ENCODE measurements around the gene SLC4A9.
"Not testable (repeated sequence)": the region's sequence is repeated elsewhere in the genome, so short reads cannot be mapped to it uniquely, and the experiment has no call there.

SLC4A9 gene

DNA sequence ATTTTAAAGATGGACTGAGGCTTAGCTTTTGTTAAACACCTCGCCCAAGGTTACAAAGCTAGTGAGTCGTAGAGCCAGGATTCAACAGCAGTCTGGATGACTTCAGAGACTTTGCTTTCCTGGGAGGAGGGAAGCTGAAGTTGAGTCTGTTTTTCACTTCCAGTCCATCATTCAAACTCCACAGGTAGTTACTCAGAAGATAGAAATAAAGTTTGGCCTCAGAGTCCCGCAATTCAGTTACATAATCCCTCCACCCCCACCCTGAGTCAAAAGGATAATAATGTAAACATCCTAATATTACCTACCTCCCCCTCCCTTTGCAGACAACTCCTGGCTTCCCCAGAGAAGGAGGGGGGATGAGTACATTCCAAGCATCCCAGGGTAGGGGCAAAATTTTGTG lies 21.7 kb upstream of the SLC4A9 start:
- no peak for DNase-seq

DNA sequence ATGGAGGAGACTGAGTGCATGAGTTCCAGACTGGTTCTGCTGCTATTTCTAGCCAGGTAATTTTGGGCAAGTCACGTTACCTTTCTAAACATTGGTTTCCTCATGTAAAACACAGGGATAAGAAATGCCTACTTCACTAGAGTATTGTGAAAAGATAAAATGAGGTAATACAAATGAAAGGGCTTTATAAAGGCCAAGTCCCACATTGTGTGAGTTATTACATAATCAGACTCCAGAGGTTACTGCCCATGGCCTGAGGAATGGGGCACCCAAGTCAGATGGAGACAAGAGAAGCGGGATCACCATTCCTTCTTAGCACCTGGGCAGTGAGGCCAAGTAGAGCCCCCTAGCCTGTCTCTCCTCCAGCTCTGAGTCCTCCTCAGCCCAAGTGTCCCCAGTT lies 21.1 kb upstream of the SLC4A9 start:
- DNase-seq: no peak

DNA sequence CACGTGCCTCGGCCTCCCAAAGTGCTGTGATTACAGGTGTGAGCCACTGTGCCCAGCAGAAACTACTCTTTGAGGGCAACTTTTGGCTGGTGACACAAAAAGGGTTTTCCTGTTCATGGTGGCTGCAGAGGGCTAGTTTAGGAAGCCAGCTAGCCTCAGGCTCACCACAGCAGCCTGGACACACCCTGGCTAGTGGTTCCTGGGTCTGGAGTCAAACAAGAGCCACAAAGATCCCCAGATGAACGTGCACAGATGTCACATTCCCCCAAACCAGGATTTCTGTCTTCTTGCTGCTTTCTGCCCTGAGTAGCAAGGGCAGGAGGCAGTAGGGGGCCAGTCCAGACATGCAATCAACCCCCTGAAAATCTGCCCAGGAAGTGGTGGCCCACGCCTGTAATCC lies 20.4 kb upstream of the SLC4A9 start:
- no peak for DNase-seq

DNA sequence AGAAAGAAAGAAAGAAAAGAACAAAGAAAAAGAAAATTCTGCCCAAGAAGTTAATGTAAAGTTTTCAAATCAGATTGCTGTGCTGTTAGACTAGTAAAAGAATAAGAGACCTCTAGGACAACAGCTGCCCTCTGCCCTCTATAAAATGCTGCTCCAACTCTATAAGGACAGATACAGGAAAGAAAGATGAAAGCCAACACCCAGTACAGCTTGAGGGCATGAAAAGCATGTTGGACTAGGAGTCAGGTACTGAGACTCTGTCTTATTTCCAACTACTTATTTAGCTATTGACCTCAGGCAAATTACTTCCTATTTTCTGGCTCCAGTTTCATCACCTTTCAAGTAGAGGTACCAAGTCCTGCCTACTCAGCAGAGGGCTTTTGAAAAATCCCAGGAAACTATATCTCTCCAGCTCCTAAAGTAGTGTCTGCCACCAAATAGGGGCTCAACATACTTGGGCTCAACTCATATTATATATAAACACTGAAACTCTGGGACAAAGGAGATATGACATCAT lies 19.3 kb upstream of the SLC4A9 start:
- no peak for DNase-seq

DNA sequence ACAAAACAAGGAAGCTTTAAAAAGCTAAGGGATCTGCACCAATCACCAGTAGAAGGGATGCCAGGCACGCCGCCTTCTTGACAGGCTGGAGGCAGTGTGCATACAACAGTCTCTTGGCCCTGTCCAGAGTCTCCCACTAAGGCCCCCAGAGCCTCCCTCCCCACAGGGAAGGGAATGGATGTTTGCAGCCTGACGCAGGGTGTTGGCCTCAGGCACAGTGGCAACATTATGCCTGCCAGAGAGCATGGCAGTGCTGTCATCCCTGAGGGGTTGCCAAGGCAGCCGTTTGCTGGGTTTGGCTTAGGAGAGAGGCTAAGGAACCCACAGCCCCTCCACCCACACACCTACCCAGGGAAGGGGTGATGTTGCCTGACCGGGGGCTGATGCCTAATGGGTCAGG lies 18.4 kb upstream of the SLC4A9 start:
- peak; percentile 28 for DNase-seq

DNA sequence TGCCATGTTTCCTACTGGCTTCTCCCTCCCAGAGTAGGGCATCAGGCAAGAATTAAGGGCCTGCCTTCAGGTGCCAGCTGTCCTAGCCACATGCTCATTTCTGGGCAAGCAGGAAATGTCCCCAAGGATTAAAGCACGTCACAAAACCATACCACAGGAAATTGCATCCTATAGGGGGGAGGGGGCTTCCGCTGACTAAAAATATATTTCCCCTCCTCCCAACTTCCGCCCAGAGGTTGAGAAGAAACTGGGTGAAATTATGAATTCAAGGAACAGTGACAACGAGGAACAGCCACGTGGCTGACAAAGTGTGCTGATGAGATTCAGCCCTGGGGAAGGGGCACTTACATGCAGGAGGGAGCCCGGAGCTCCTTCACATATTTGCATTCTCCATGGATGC lies 17.7 kb upstream of the SLC4A9 start:
- no peak for DNase-seq

DNA sequence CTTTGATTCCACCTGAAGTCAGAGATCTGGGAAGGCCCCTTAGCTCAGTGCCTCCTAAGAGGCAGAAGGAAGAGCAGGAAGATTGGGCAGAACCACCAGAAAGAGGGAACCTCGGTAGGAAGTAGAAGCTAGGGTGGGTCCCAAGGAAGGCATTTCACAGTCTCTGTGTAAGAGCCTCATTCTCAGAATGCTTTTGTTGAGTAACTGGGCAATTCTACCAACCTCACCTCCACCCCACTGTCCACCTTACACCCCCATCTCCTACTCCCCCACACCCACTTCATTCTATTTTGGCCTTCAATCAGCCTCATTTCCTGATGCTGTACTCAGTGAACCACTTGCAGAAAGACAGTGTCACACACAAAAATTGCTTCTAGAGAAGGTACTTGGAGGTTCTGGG lies 17.1 kb upstream of the SLC4A9 start:
- DNase-seq: no peak

DNA sequence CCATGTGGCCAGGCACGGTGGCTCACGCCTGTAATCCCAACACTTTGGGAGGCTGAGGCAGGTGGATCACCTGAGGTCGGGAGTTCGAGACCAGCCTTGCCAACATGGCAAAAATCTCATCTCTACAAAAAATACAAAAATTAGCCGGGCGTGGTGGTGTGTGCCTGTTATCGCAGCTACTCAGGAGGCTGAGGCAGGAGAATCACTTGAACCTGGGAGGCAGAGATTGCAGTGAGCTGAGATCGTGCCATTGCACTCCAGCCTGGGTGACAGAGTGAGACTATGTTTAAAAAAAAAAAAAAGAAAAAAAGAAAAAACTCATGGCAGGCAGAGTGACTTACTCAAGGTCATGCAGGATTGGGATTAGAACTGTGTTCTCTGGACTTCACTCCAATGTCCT lies 16.1 kb upstream of the SLC4A9 start:
- DNase-seq: not testable (repeated sequence)

DNA sequence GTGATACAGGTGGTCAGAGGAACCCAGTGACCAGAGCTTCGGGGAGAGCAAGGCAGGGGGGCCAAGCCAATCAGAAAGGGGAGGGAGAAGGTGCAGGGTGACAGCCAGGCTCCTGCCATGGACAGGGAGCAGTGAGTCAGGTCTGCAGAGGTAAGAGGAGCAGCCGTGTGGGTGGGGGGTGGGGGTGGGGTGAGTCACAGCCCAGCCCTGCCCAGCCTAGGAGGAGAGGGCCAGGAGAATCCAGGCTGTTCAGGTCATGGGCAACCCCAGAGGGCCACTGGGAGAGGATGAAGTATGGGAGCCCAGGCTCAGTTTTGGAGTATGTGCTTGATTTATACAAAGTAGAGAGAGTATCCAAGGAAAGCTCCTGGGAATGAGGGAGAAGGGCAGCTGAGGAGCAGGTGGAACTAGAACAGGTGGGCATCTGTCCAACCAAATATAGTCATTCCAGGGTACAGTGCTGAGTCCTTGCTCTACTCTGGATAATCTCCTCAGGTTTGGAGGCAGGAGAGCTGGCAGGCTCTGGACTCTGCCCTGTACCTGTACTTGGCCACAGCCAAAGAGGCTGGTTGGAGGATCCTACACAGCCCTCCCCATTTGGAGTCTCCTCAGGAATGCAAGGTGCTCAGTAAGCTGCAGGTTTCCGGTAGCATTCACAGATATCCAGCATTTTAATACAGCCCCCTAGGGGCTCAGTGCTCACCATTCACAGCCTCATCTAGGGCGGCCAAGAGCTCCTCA lies 15.1 kb upstream of the SLC4A9 start:
- peak; percentile 8 for DNase-seq

DNA sequence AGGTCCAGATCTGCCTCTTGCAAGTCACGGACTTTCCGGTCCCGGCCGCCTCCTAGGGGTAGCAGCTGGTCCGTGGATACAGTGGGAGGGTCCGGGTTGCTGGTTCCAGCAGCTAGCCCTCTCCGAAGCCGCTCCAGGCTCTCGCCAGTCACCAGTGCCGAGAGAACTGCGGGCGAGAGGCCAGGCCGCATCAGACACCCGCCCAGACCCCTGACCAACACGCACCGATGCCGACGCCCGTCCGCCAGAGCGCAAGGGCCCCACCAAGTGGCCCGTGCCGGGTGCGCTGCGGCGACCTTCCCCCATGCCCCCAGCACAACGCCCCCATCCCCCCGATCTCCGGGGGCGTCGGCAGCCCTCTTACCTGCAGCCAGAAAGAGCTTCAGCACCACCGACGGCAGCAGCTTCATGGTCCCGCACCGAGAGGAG lies 14.1 kb upstream of the SLC4A9 start:
- peak; percentile 16 for DNase-seq

DNA sequence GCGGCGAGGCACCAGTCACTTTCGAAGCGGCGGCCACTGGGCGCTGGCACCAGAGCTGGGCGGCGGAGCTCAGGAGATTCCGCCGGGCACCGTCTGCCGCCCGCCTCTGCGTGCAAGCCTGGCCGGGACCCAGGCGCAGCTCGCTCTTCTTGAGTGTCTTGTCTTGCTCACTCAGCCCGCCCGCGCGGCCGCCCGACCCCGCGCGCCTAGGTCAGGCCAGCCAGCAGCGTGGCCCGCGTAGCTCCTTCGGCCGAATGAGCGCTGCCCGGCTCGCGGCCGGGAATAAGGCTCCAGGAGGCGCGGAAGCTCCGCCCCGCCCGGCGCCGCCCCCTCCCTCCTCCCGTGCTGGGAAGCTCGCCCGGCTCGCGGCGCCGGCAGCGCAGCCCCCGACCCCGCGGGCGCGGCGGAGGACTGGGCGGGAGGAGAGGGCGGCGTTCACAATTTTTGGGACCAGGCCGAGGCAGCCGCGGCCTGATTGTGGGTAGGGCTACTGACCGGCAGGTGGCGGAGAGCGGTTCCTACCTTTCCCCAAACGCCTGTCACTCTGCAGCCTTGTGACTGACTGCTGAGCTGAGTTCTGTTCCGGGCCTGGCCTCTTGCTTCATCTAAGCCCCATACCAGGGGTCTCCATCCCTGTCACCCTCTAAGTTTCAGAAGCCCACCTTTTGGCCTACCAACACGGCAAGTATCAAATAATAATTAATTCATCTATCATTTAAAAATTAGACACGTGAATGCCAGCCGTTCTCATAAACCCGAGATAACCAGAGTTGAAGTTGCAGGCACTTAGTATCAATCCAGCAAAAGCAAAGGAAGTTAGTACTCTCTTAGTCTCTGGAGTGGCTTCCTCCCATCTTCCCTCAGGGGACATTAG lies 13.4 kb upstream of the SLC4A9 start, which contains the start of gene HBEGF:
Gene HBEGF (minus strand): TSS at position 256 of the 874 bp plus-strand sequence. CDS start 275 bp downstream, outside the sequence.
- peak; percentile 72 for DNase-seq

DNA sequence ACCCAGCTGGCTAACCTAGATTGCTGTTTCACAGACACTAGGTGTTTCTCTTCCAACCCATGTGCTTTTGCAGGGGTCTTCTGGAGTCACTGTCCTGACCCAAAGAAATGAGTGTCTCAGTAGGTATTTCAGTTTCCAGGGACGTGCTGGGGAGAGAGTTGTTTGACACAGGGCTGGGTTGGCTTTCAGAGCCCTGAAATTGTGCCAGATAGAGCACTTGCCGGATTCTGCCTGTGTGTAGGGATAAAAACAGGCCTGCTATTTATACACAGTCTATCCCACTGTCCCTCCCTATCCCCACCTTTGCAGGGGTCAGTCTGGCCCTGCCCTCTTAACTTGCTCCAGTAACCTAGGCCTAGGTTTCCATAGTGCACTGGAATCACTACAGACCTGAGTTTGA lies 12.6 kb upstream of the SLC4A9 start:
- DNase-seq: no peak

DNA sequence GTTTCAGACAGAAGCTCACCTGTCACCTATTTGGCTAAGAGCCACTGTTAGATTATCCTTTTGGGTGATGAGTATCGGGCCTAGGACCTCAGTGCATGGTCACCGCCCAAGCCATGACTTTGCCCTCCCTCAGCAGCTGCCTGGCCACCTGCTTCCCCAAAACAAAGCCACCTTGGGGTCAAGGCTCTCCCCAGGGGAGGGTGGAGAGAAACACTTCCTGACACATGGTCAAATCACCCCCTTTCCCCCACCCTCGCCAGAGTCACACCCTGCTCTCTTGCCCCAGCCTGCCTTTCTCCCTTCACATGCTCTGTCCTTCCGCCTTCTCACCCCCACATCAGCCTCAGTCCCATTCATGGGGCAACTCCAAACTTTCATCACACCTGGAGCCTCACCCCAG lies 11.9 kb upstream of the SLC4A9 start:
- DNase-seq: no peak

DNA sequence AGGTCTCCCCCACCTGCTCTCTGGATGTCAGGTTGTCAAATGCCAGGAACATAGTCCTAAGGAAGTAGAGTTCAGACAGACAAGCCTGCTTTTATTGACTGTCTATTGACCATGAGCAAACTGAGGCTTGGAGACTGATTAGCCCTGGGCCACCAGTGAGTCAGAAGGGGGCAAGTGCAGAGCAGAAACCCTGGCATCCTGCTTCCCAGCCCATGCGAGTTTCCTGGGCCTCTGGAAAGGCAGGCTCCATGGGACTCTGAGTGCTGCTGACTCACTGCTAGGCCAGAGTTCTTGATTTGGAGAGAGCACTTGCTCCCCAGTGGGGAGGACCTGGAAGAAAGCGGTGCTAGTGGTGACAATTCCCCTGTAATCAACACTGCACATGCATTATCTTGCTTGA lies 10.8 kb upstream of the SLC4A9 start:
- no peak for DNase-seq

DNA sequence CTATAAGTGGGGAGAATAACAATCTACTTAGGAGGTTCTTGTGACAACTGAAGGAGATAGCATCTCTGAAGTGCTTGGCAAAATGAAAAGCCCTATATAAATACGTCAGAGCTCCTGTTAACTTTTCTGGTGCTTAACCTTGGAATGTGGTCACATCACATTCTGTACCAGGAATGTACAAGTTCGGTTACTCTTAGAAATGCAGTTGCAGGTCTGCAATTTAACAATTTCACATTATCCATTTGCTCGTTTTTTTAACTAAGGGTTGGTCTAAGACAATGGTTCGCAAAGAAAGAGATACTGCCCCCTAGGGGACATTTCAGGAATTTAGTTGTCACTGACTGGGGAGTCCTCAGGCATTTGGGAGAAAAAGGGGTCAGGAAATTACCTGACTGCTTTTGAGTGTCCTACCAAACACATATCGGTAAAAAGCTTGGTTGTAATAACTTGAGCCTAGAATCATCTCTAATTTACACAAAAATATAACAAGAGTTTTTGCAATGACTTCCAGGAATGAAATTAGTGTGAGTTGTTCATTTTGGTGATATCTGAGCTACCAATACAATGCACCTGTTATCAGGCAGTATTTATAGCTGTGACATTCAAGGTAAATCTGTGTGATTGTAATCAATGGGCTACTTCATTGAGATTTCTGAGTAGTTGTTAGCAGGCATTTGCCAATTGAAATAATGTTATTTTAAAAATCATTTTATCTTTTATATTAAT lies 8.2 kb upstream of the SLC4A9 start:
- peak; percentile 46 for DNase-seq

DNA sequence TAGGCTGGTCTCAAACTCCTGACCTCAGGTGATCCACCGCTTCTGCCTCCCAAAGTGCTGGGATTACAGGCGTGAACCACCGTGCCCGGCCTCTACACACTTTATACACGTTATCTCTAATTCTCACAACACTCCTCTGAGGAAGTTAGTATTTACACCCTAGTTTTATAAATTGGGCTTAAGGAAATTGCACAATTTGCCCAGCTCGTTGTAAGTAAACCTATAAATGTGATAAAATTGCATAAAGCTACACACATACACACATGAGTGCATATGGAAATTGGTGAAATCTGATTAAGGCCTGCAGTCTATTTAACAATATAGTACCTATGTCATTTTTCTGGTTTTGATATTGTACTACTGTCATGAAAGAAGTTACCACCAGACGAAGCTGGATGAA lies 4.4 kb upstream of the SLC4A9 start:
- no peak for DNase-seq

DNA sequence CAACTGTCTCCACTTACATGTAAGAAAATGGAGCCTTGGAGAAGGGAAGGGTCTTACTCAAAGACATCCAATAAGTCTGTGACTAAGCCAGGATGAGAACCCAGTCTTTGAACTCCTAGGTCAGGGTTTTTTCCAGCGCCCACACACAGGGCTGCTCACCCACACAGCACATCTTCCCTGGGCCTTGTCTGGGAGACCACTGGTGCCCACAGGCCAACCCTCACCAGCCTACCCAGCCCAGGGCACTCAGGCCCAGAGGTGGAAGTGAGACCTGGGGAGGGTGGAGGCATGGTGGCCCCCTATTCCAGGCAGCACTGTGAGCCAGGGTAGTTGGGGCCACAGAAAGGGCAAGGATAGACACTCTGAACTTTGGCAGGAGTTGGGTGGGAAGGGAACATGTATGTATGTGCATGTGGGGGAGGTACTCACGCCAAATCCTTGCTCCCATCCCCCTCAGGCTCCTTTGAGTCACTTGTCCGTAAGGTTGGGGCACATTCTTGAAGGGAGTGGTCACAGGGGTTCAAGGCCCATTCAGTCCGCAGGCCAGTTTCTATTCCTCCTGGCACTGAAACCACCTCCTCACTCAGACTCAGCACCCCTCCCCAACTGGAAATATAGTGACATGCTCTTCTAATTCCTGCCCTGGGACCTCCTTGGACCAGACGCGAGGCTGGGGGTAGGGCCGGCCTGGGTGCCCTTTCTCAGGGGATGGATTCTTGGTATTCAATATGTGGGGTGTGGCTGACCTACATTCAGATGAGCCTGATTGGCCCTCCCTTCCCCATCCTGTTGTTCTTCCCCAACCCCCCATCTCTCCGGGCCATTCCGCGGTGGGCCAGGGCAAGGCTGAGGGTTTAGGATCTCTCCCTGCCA lies 2.9 kb upstream of the SLC4A9 start:
- DNase-seq: no peak

DNA sequence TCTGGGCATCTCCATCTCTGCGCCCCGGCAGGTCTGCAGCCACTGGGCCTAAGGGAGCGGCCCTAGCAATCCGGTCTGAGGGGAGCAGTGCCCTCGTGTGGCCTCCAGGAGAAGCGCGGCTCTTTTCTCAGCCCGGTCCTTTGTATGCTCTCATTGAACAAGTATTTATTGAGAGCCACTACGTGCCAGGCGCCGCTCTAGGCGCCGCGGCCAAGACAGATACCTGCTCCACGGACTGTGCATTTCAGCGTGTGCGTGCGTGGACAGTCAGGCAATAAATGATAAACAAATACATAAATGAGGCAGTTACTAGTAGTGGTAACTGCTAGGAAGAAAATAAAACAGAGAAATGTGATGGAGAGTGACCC lies 2.3 kb upstream of the SLC4A9 start:
- DNase-seq: peak; percentile 71

DNA sequence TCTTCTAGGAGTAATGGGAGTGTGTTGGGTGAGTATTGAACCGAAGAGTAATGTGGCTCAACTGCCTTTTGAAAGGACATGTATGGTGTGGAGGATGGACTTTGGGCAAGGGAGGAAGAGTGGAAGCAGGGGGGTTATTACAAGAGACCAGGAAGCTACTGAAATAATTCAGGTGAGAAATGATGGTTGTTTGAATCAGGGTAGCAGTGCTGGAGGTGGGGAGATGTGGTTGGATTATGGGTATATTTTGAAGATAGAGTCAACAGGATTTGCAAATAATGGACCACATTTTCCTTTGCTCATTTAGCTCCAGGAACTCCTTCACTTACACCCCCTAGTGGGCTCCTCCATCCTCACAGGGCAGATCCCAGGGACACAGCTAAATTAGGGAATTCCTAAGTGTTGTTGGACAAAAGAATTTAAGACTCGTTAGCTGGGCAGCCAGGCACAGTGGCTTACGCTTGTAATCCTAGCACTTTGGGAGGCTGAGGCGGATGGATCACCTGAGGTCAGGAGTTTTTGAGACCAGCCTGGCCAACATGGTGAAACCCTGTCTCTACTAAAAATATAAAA lies 1.2 kb upstream of the SLC4A9 start:
- DNase-seq: peak; percentile 8

DNA sequence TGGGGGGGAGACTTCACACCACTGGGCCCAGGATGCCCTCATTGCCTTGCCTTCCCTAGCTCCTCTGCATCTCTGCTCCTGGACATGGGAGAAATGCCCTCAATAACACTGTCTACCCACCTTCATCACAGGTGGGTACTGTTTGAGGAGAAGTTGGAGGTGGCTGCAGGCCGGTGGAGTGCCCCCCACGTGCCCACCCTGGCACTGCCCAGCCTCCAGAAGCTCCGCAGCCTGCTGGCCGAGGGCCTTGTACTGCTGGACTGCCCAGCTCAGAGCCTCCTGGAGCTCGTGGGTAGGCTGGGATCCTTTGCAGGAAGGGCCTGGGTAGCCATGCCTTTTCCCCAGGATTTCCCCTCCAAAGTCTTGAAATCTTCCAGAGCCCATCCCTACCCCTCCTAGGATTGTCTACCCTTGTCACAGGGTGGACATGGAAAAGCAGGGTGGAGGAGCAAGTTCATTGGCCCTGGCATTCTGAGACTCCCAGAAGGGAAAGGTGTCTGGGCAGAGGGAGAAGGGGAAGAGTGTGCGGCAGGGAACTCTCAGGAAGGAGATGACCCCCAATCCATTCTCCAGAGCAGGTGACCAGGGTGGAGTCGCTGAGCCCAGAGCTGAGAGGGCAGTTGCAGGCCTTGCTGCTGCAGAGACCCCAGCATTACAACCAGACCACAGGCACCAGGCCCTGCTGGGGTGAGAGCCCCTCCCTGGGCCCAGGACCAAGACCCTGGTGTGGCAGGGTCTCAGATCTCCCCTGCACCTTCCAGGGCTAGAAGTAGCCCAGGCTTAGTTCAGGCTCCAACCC lies 886 bp downstream of the SLC4A9 start:
- DNase-seq: no peak

DNA sequence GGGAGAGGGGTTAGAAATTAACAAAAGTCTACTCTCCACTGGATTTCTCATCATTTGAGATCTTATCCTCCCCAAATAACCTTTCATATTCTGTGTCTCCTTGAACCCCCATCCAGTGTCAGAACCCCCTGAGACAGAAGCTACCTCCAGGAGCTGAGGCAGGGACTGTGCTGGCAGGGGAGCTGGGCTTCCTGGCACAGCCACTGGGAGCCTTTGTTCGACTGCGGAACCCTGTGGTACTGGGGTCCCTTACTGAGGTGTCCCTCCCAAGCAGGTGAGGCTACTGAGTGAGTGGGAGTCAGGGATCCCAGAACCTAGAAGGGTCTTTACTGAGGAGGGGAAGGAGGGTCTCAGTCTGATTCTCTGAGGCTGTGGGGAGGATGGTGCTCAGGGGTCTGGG lies 1.9 kb downstream of the SLC4A9 start:
- DNase-seq: no peak
